Measurements from ENCODE around the gene TEX2. TPM values are rescaled to one million over a fixed set of nuclear protein-coding genes. Genes with fewer than 3 reads are reported as not detected.

The TEX2 gene
- polyA plus RNA-seq, 1 of the 3 experiments (the other 2 are of a cell fraction) = 24.0 TPM

- TF ChIP-seq ZBTB33 (IDR thresholded peaks at IDR 0.05; ENCODE audit: borderline replicate concordance, low read depth) (no peak; the same call in 1 of the 2 replicates), IRF3 (IDR thresholded peaks at IDR 0.05; ENCODE audit: low read depth, low read length) (no peak), POLR2AphosphoS5 (IDR thresholded peaks at IDR 0.05; ENCODE audit: low read depth, low read length) (peak; percentile 87; the same call in 1 of the 2 replicates), JUND (IDR thresholded peaks at IDR 0.05) (peak; percentile 95), SIN3A (IDR thresholded peaks at IDR 0.05; ENCODE audit: borderline replicate concordance, low read depth, low read length) (0 out of 2 replicates have a peak, but pooled peaks have one; percentile 73), MEF2A (IDR thresholded peaks at IDR 0.05; ENCODE audit: borderline replicate concordance, low read depth) (peak; percentile 36; the same call in 1 of the 2 replicates), FOXJ3 (CRISPR knock-in tag; IDR thresholded peaks at IDR 0.05) (no peak), REST (IDR thresholded peaks at IDR 0.05; ENCODE audit: low read depth, low read length) (no peak), YY1 (IDR thresholded peaks at IDR 0.05; ENCODE audit: low read depth) (peak; percentile 47; the same call in 1 of the 2 replicates), RCOR1 (IDR thresholded peaks at IDR 0.05; ENCODE audit: low read length) (no peak; the same call in 1 of the 2 replicates), TAF1 (IDR thresholded peaks at IDR 0.05; ENCODE audit: borderline replicate concordance, low read depth, low read length) (peak; percentile 42; the same call in 1 of the 2 replicates), TEAD4 (IDR thresholded peaks at IDR 0.05; ENCODE audit: borderline replicate concordance, insufficient read depth) (peak; percentile 94), ELF1 (IDR thresholded peaks at IDR 0.05) (no peak; the same call in 1 of the 2 replicates), USF1 (IDR thresholded peaks at IDR 0.05; ENCODE audit: borderline replicate concordance, low read depth) (peak; percentile 77), MXI1 (IDR thresholded peaks at IDR 0.05; ENCODE audit: low read depth, low read length) (no peak), GATA2 (CRISPR knock-in tag; IDR thresholded peaks at IDR 0.05) (no peak), RAD21 (IDR thresholded peaks at IDR 0.05; ENCODE audit: low read length) (no peak), CTCF (IDR thresholded peaks at IDR 0.05) (peak; percentile 37), NRF1 (IDR thresholded peaks at IDR 0.05; ENCODE audit: low read depth, low read length) (no peak)
Measured at GRCh38 chr17:64230791-64231408, 32.2 kb downstream of the TEX2 start (continued).
